Islet of Langerhans (tissue), 1 donor: ENCODE measurements around the gene KCTD17.

Source experiments
- FAIRE-seq: peaks from one replicate; lab custom pipeline; 2011; peaks lifted over from hg19 to GRCh38; lab: Jason Lieb, UNC

The KCTD17 gene

GRCh38 chr22:37043828-37044538 is 7.6 kb upstream of the KCTD17 start:
- no peak for FAIRE-seq

GRCh38 chr22:37044634-37045625 is 6.6 kb upstream of the KCTD17 start:
- no peak for FAIRE-seq

- no peak for FAIRE-seq
These were observed 5.6 kb upstream of the KCTD17 start for GRCh38 chr22:37045958-37046357.

GRCh38 chr22:37046589-37046988 is 5.0 kb upstream of the KCTD17 start:
- no peak for FAIRE-seq

- FAIRE-seq = no peak
These were observed 4.5 kb upstream of the KCTD17 start for GRCh38 chr22:37047006-37047405.

GRCh38 chr22:37048133-37048532 is 3.4 kb upstream of the KCTD17 start:
- FAIRE-seq = no peak

GRCh38 chr22:37049224-37049623 is 2.3 kb upstream of the KCTD17 start:
- FAIRE-seq = no peak

GRCh38 chr22:37050913-37051312 is 629 bp upstream of the KCTD17 start:
- no peak for FAIRE-seq

GRCh38 chr22:37052386-37053309 is 1.1 kb downstream of the KCTD17 start:
- no peak for FAIRE-seq

- FAIRE-seq = no peak
These were observed 1.9 kb downstream of the KCTD17 start for GRCh38 chr22:37053310-37054055.

- no peak for FAIRE-seq
These were observed 2.5 kb downstream of the KCTD17 start for GRCh38 chr22:37054056-37054395.

GRCh38 chr22:37054600-37055365 is 3.2 kb downstream of the KCTD17 start:
- FAIRE-seq = no peak

- no peak for FAIRE-seq
These were observed 4.7 kb downstream of the KCTD17 start for GRCh38 chr22:37056246-37056645.

- no peak for FAIRE-seq
These were observed 5.7 kb downstream of the KCTD17 start for GRCh38 chr22:37057226-37057625.

GRCh38 chr22:37057796-37058510 is 6.4 kb downstream of the KCTD17 start:
- no peak for FAIRE-seq

- FAIRE-seq = no peak
These were observed 7.6 kb downstream of the KCTD17 start for GRCh38 chr22:37058917-37059701.

GRCh38 chr22:37059876-37060449 is 8.4 kb downstream of the KCTD17 start:
- FAIRE-seq = no peak

- FAIRE-seq = no peak
These were observed 9.5 kb downstream of the KCTD17 start for GRCh38 chr22:37060801-37061610.
